ENCODE data around the gene PLAAT4.
A peak's percentile ranks its signal among the peaks of the same experiment; 100 is the strongest.

Gene PLAAT4

DNA sequence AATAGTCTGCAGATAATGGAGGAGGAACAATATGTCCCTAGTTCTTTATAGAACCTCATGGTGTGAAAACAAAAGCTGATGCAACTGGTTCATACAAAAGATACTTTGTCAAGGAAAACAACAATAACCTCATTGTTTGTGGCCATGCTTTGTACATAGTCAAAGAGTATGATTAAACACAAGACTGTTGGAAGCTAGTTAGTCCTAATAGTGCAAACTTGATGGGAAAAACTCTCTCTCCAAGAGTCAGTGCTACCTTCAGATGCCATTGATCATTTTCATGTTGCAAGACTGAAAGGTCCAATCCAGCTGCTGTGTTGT, 46.7 kb downstream of the PLAAT4 start:
- DNase-seq (ENCODE audit: low read depth) = no peak
- TF ChIP-seq CTCF (IDR thresholded peaks at IDR 0.05; ENCODE audit: control insufficient read depth, extremely low read depth, insufficient read depth) = no peak
- no peak overlapping the region for H3K4me3 ChIP-seq (ENCODE audit: low read depth, low read length)

GRCh38 chr11:63586451-63587166, 50.0 kb downstream of the PLAAT4 start:
- TF ChIP-seq CTCF (IDR thresholded peaks at IDR 0.05; ENCODE audit: control insufficient read depth, extremely low read depth, insufficient read depth) = no peak
- DNase-seq (ENCODE audit: low read depth) = peak; percentile 45
- no peak overlapping the region for H3K4me3 ChIP-seq (ENCODE audit: low read depth, low read length)

- no peak for DNase-seq (ENCODE audit: low read depth)
- H3K4me3 ChIP-seq (ENCODE audit: low read depth, low read length) = no peak overlapping the region
- TF ChIP-seq CTCF (IDR thresholded peaks at IDR 0.05; ENCODE audit: control insufficient read depth, extremely low read depth, insufficient read depth) = no peak
These were observed 52.4 kb downstream of the PLAAT4 start for GRCh38 chr11:63589000-63589399.

DNA sequence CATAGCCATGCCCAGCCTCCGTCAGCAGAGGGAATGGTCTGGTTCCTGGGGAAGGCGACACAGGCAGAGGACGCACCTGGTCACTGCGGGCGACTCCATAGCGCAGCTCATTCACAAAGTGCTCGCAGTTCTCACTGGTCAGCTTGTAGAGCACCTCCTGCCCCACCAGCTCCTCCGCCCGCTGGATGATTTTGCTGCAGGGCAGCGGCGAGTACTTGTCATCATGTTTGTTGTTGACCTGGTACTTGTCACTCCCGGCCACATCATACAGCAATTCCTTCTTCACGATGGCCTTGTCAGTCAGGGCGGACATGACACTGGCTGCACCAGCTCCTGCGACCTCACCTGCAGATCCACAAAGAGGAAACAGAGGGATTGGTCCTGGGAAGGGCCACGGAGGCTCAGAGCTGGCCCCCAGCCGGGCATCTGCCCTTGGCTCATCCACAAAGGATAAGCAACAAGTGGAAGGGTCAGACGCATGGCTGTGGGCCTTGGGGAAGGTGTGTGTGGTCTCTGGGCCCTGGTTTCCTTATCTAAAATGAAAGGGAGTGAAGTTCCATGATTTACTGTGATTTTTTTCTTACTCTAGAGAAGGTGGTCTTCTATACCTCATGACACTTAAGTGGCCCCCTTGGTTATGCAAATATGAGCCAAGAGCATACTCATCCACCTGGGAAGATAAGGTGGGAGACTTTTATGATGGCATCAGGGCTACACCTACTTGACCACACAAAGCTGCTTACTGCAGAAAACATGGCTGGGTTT, 53.6 kb downstream of the PLAAT4 start:
- no peak for TF ChIP-seq CTCF (IDR thresholded peaks at IDR 0.05; ENCODE audit: control insufficient read depth, extremely low read depth, insufficient read depth)
- H3K4me3 ChIP-seq (ENCODE audit: low read depth, low read length) = no peak overlapping the region
- no peak for DNase-seq (ENCODE audit: low read depth)

DNA sequence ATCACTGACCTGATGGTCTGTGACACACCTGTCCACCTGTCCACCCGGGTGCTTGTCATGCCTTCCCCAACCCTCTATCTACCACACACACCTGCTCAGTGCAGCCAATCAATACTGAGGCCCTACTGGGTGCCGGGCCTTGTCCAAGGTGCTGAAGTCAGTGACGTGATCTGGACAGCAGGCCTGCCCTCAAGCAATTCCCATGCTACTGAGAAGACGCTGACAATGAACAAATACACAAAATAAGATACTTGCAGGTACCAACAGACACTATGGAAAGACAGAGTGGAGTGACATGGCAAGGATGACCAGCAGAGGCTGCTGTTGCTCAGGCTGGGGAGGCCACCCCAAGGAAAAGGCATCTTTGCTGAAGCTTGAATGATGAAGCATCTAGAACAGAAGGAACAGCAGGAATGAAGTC, 56.4 kb downstream of the PLAAT4 start:
- no peak overlapping the region for H3K4me3 ChIP-seq (ENCODE audit: low read depth, low read length)
- DNase-seq (ENCODE audit: low read depth) = no peak
- peak; percentile 68 for TF ChIP-seq CTCF (IDR thresholded peaks at IDR 0.05; ENCODE audit: control insufficient read depth, extremely low read depth, insufficient read depth)

DNA sequence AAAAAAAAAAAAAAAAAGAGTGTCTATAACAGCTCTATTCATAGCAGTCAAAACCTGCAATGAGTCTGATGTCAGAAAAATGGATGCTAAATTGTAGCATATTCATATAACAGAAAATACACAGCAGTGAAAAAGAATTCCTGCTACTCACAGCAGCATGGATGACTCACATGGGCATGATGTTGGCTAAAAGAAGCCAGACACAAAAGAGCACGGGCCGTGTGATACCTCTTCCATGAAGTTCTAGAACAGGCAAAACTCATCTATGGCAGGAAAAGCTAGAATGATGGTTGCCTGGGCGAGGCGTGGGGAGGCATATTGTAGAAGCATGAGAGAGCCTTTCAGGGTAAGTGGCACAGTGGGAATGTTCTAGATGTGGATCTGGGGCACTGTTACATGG, 58.7 kb downstream of the PLAAT4 start:
- DNase-seq (ENCODE audit: low read depth) = no peak
- no peak overlapping the region for H3K4me3 ChIP-seq (ENCODE audit: low read depth, low read length)
- no peak for TF ChIP-seq CTCF (IDR thresholded peaks at IDR 0.05; ENCODE audit: control insufficient read depth, extremely low read depth, insufficient read depth)

Data from LNCaP clone FGC (cell line).